ENCODE results near the gene ADAMTS7. TPM values are rescaled to one million over a fixed set of nuclear protein-coding genes. Genes with fewer than 3 reads are reported as not detected.
A peak's percentile ranks its signal among the peaks of the same experiment; 100 is the strongest.
"Not testable (repeated sequence)": the region's sequence is repeated elsewhere in the genome, so short reads cannot be mapped to it uniquely, and the experiment has no call there.

ADAMTS7 gene
- total and polyA plus RNA-seq, 10 donors: 0.47 to 15.0 (median 8.2) TPM

DNA sequence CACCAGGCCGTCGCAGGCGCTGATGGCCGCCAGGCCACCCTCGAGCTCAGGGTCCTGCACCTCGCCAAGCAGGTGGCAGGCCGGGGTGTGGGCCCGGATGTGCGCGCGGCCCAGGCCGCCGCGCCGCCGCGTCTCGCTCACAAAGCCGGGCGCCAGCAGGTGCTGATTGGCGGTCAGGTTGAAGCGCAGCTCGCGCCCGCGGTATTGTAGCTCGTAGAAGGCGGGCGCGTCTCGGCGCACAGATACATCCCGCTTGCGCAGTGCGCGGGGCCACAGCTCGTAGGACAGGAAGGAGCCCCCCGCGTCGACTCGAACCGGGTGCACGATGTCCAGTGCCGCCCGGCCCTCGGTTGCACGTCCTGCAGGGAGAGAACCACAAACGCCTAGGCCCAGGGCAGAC is 11.1 kb downstream of the ADAMTS7 start:
- H3K27ac ChIP-seq: no peak overlapping the region
- 87 to 94% (median 90%) methylated on average over 26 to 48 of the region's 48 CpGs for WGBS, 5 donors
- no peaks in the 10 kb centered on the region for H3K36me3 ChIP-seq
- peaks cover 0 to 4% (median 0%) of the 10 kb centered on the region in 6 donors for H3K4me1 ChIP-seq
- no peaks in the 10 kb centered on the region for H3K9me3 ChIP-seq
- intact Hi-C loops (cut with DNase I; ENCODE audit: low total_unique reads): no loop called here
- peak; percentile 74 for DNase-seq
- H3K27me3 ChIP-seq (replicated peaks in 1 of 7): no peaks in the 10 kb centered on the region
- H3K4me3 ChIP-seq: no peak overlapping the region
- TF ChIP-seq POLR2AphosphoS5 (IDR thresholded peaks at IDR 0.05): no peak

DNA sequence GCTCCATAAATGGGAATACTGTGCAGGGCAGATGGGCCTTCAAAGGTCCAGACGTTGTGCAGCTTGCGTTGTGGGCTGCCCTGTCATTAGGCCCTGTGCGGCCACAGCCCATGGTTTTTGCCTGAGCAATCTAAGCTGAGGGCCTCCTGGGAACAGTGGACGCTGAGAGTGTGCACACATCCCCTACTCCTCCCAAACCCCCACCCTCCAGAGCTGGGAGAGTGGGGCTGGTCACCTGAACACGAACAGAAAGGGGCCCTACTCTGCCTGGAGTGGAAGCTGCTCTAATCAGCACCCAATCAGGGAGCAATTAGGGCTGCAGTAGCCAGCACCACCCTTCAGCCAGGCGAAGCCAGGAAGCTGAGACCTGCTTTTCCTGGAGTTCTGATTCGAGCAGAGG is 12.2 kb downstream of the ADAMTS7 start:
- DNase-seq; H3K9me3 ChIP-seq; H3K27ac ChIP-seq; H3K36me3 ChIP-seq; H3K4me1 ChIP-seq; H3K4me3 ChIP-seq; H3K27me3 ChIP-seq (replicated peaks in 1 of 7); intact Hi-C loops (cut with DNase I; ENCODE audit: low total_unique reads): not testable (repeated sequence)
- 50 to 71% (median 58%) methylated on average over 1 to 2 of the region's 7 CpGs; no CpG with 5 or more reads in 1 of the 5 donors for WGBS, 5 donors

DNA sequence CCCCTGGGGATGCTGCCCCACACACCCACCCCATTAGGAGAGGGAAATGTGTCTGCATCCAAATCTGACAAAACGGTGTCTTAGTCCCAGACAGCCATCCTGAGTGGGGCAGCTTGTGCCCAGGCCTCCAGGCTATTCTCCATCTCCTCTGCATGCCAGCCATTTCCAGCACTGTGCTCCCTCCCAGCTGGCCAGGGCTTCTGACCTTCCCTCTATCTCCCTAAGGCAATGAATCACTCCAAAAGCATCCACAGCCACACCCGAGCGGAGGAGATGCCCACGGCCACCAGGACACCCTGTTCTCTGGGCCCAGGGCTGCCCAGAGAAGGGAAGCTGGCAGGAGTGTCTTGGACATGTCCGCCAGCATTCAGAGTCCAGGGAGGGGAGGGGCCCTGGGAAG is 12.9 kb downstream of the ADAMTS7 start:
- H3K4me1 ChIP-seq; H3K4me3 ChIP-seq; intact Hi-C loops (cut with DNase I; ENCODE audit: low total_unique reads); H3K9me3 ChIP-seq; H3K27me3 ChIP-seq (replicated peaks in 1 of 7); H3K36me3 ChIP-seq; H3K27ac ChIP-seq: not testable (repeated sequence)
- DNase-seq: peak; percentile 63
- WGBS, 5 donors: 61 to 92% (median 80%) methylated on average over 4 to 5 of the region's 5 CpGs

DNA sequence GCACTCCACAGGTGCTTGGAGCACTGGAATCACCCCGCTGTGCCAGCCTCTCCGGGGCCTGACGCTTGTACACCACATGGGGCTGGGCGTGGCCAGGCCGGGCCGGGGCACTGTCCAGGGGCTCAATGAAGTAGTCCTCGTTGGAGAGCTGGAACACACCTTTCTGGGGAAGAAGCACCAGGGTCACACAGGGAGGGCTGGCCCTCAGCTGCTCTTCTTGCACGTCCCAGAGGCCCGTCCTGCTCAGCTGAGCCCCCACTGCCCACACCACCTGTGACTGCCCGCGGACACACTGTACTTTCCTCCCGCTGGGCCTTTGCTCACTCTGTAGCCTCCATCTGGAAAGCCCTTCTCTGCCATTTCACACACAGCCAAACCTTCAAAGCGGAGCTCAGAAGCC is 13.3 kb downstream of the ADAMTS7 start:
- TF ChIP-seq POLR2A (IDR thresholded peaks at IDR 0.05) (no peak), POLR2AphosphoS5 (IDR thresholded peaks at IDR 0.05) (no peak)
- TF ChIP-seq, protein P1, sequence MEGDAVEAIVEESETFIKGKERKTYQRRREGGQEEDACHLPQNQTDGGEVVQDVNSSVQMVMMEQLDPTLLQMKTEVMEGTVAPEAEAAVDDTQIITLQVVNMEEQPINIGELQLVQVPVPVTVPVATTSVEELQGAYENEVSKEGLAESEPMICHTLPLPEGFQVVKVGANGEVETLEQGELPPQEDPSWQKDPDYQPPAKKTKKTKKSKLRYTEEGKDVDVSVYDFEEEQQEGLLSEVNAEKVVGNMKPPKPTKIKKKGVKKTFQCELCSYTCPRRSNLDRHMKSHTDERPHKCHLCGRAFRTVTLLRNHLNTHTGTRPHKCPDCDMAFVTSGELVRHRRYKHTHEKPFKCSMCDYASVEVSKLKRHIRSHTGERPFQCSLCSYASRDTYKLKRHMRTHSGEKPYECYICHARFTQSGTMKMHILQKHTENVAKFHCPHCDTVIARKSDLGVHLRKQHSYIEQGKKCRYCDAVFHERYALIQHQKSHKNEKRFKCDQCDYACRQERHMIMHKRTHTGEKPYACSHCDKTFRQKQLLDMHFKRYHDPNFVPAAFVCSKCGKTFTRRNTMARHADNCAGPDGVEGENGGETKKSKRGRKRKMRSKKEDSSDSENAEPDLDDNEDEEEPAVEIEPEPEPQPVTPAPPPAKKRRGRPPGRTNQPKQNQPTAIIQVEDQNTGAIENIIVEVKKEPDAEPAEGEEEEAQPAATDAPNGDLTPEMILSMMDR (IDR thresholded peaks at IDR 0.05 in 8 of 11, conservative IDR thresholded peaks at IDR 0.05 in 3 of 11): no peak
- intact Hi-C loops (cut with DNase I; ENCODE audit: low total_unique reads): no loop called here
- H3K4me1 ChIP-seq: peaks cover 0 to 4% (median 0%) of the 10 kb centered on the region in 6 donors
- no peak overlapping the region for H3K27ac ChIP-seq
- H3K36me3 ChIP-seq: no peaks in the 10 kb centered on the region
- no peak for DNase-seq
- no peaks in the 10 kb centered on the region for H3K27me3 ChIP-seq (replicated peaks in 1 of 7)
- no peak overlapping the region for H3K4me3 ChIP-seq
- 90 to 100% (median 95%) methylated on average over 5 to 13 of the region's 13 CpGs for WGBS, 5 donors
- H3K9me3 ChIP-seq: no peaks in the 10 kb centered on the region

DNA sequence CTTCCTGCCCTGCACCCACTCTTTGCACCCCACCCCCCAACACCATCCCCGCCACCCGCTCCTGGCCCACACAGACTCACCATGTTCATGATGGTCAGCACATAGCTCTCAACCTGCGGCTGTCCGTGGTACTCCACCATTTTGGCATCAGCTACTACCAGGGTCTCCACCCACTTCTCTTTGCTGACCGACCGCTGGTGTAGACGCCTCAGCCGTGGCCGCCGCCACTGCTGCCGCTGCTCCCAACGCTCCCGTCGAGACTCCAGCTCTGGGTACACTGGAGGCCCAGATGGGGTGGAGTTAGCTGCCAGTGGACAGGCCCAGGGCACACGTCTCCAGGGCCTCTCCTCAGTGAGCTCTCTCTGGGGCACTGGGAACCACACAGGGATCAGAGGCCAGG is 14.8 kb downstream of the ADAMTS7 start:
- 94 to 95% (median 95%) methylated on average over 15 of the region's 15 CpGs for WGBS, 5 donors
- peak; percentile 57 for DNase-seq

DNA sequence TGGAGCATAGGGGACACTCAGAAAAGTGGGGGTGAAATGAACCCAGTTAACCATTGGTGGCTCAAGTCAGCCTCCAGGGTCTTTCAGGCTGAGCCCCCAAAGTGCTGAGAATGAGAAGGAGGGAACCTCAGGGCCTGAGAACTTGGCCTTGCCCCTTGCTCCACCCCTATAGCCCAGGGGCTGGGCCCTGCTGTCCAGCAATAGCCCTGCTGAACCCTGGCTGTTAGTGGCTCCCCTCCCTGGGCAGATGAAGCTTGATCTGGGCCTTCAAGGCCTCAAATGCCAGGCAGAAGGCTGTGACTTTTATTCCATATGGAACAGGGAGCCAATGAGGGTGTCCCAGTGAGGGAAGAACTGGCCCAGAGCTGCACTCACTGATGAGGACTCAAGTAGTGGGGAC is 16.2 kb downstream of the ADAMTS7 start:
- no peak overlapping the region for H3K4me3 ChIP-seq
- no peaks in the 10 kb centered on the region for H3K9me3 ChIP-seq
- intact Hi-C loops (cut with DNase I; ENCODE audit: low total_unique reads): no loop called here
- H3K27me3 ChIP-seq (replicated peaks in 1 of 7): no peaks in the 10 kb centered on the region
- no peak overlapping the region for H3K27ac ChIP-seq
- H3K36me3 ChIP-seq: no peaks in the 10 kb centered on the region
- TF ChIP-seq, protein P1 (IDR thresholded peaks at IDR 0.05 in 8 of 11, conservative IDR thresholded peaks at IDR 0.05 in 3 of 11): no peak
- TF ChIP-seq POLR2A (IDR thresholded peaks at IDR 0.05) (no peak), POLR2AphosphoS5 (IDR thresholded peaks at IDR 0.05) (no peak)
- H3K4me1 ChIP-seq: peaks cover 0 to 4% (median 0%) of the 10 kb centered on the region in 6 donors
- no peak for DNase-seq

More for the DNA sequence above, 14.8 kb downstream of the ADAMTS7 start:
- Histone ChIP-seq H3K27me3 (replicated peaks in 1 of 7) (no peaks in the 10 kb centered on the region), H3K4me3 (no peak overlapping the region), H3K9me3 (no peaks in the 10 kb centered on the region), H3K27ac (no peak overlapping the region), H3K36me3 (no peaks in the 10 kb centered on the region), H3K4me1 (peaks cover 0 to 4% (median 0%) of the 10 kb centered on the region in 6 donors)
- no peak for TF ChIP-seq POLR2AphosphoS5 (IDR thresholded peaks at IDR 0.05)
- intact Hi-C loops (cut with DNase I; ENCODE audit: low total_unique reads): no loop called here

DNA sequence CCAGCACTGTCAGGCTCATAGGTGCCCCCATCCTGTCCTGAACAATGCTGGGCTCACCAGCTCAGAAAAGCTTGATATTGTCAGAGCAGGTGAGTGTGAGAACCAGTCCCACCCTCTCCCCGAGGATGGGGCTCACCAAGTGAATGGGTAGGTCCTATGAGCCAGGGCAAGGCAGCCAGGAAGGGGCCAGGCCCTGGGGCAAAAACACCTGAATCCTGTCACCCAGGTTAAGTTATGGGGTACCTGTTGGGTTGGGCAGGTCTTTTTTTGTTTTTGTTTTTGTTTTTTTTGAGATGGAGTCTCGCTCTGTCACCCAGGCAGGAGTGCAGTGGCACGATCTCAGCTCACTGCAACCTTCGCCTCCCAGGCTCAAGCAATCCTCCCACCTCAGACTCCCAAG is 16.8 kb downstream of the ADAMTS7 start:
- DNase-seq; H3K4me1 ChIP-seq; H3K27ac ChIP-seq; H3K36me3 ChIP-seq; H3K4me3 ChIP-seq; intact Hi-C loops (cut with DNase I; ENCODE audit: low total_unique reads); H3K9me3 ChIP-seq; H3K27me3 ChIP-seq (replicated peaks in 1 of 7): not testable (repeated sequence)
- WGBS, 5 donors: 89 to 99% (median 96%) methylated on average over 4 of the region's 4 CpGs
